ENCODE measurements around the gene DSG3.

The DSG3 gene

GRCh38 chr18:31516437-31516836 lies 68.9 kb downstream of the DSG3 start:
- DNase-seq (ENCODE audit: low read depth in 2 of 2), result no peak

DNA sequence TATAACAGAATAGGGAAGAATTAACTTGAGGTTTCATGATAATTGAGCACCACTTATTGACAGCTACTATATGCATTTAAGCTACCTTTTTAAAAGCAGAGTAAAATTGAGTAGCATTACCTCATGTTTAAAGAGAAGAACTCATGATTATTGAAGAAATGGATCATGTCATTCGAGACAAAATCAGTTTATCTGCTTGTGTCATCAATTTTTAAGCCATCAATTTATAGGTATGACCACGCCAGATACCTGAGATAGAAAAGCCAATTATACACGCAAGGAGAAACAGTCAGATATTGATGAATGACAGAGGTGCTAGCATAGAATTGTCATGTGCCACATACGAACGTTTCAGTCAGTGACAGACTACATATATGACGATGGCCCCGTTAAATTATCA lies 78.8 kb downstream of the DSG3 start:
- DNase-seq (ENCODE audit: low read depth in 2 of 2), result no peak

Measured in stimulated activated CD8-positive, alpha-beta memory T cell treated with anti-CD3 and anti-CD28 coated beads, Interleukin-15, amount 100 ng/mL, for 4 hours (primary cell).